OCI-LY1 (cell line): ENCODE results near the gene ESX1.

Experiments used
- H2AFZ ChIP-seq: fragments of 200-600 bp; sonication (generic), shearing (Covaris generic); 2 replicates; pipeline ENCODE4 v1.6.0; 2014; ENCODE audit warnings: antibody characterized with exemption, mild to moderate bottlenecking, low read length
- H3F3A ChIP-seq: fragments of 200-600 bp; sonication (generic), shearing (Covaris generic); 2 replicates; pipeline ENCODE4 v1.6.0; 2014; ENCODE audit warnings: mild to moderate bottlenecking, antibody characterized with exemption, low read length, moderate library complexity; ENCODE audit not compliant: insufficient read depth
- H3K27ac ChIP-seq: fragments of 200-600 bp; sonication (generic); 2 replicates; pipeline ENCODE4 v1.5.1; 2014; ENCODE audit warnings: low read length, mixed run types, mild to moderate bottlenecking, low read depth; ENCODE audit not compliant: poor library complexity, severe bottlenecking
- H3K27me3 ChIP-seq: fragments of 200-600 bp; sonication (generic); 2 replicates; pipeline ENCODE4 v1.6.0; 2014; ENCODE audit warnings: antibody characterized with exemption, mild to moderate bottlenecking, low read length, moderate library complexity; ENCODE audit not compliant: insufficient read depth
- H3K36me3 ChIP-seq: fragments of 200-600 bp; sonication (generic); 2 replicates; pipeline ENCODE4 v1.6.1; 2014; ENCODE audit warnings: mild to moderate bottlenecking, antibody characterized with exemption, low read length, moderate library complexity, mixed read lengths; ENCODE audit not compliant: insufficient read depth
- H3K4me1 ChIP-seq: fragments of 200-600 bp; sonication (generic); 2 replicates; pipeline ENCODE4 v1.5.1; 2014; ENCODE audit warnings: mild to moderate bottlenecking, low read length, moderate library complexity; ENCODE audit not compliant: insufficient read depth, severe bottlenecking
- H3K4me2 ChIP-seq: fragments of 200-600 bp; sonication (generic), shearing (Covaris generic); 2 replicates; pipeline ENCODE4 v1.6.1; 2014; ENCODE audit warnings: low read length
- H3K4me3 ChIP-seq: fragments of 200-600 bp; sonication (generic); 2 replicates; pipeline ENCODE4 v1.5.1; 2014; ENCODE audit warnings: low read length, low read depth, mild to moderate bottlenecking, mixed read lengths; ENCODE audit not compliant: poor library complexity, severe bottlenecking
- H3K79me2 ChIP-seq: fragments of 200-600 bp; shearing (Covaris generic); 2 replicates; pipeline ENCODE4 v1.6.1; 2016; ENCODE audit warnings: mixed run types, low read length, mixed read lengths; ENCODE audit not compliant: insufficient read depth
- H3K9ac ChIP-seq: fragments of 200-600 bp; sonication (generic), shearing (Covaris generic); 2 replicates; pipeline ENCODE4 v1.6.1; 2014; ENCODE audit warnings: mild to moderate bottlenecking, low read length, mixed read lengths
- H3K9me2 ChIP-seq: fragments of 200-600 bp; sonication (generic), shearing (Covaris generic); 2 replicates; pipeline ENCODE4 v1.6.1; 2014; ENCODE audit warnings: low read depth, mild to moderate bottlenecking, low read length, mixed read lengths
- H3K9me3 ChIP-seq: fragments of 200-600 bp; shearing (Covaris generic); 2 replicates; pipeline ENCODE4 v1.6.1; 2014; ENCODE audit warnings: low read length, mixed read lengths
- H4K20me1 ChIP-seq: fragments of 200-600 bp; sonication (generic), shearing (Covaris generic); 2 replicates; pipeline ENCODE4 v1.6.0; 2016; ENCODE audit warnings: mild to moderate bottlenecking, low read length; ENCODE audit not compliant: insufficient read depth
- EZH2 ChIP-seq: fragments of 200-600 bp; sonication (generic), shearing (Covaris generic); IDR thresholded peaks from 2 replicates; pipeline ENCODE4 v1.8.0; 2017; ENCODE audit warnings: borderline replicate concordance, mixed run types, mild to moderate bottlenecking, antibody characterized with exemption, low read length, moderate library complexity, mixed read lengths
- TF ChIP-seq, protein P1 (sequence below): fragments of 200-600 bp; sonication (generic), shearing (Covaris generic); IDR thresholded peaks from 2 replicates; pipeline ENCODE4 v1.5.1; 2017; ENCODE audit warnings: mild to moderate bottlenecking, antibody characterized with exemption, low read length, moderate library complexity, mixed read lengths

ESX1 gene

DNA sequence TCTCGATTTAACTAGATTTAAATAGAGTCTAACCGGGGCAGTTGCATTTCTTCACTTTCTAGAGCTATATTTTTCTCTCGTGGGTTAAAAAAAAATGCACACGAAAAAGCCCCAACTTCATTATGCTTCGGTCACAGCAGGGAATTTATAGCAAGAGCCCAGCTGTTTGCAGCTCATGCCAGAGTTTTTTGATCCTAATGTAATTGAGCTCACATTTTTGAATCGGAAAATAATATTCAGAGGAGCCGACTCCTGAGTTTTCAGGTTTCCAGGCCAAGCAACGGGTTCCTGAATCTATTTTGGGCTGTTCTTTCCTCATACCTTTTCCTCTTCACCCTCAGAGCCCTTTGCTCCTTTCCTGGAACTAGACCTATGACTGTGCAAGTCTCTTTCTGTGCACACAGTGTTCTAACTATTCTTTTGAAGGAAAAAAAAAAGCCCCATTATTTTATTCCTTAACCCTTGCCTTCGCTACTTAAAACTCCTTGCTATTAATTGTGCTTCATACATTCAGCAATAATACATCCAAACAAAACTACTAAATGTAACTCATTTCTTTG, 27.5 kb upstream of the ESX1 start:
- no peaks in the 10 kb centered on the region for H3K9me2 ChIP-seq
- H3K4me1 ChIP-seq = no peaks in the 10 kb centered on the region
- no peaks in the 10 kb centered on the region for H3K27me3 ChIP-seq
- H3K27ac ChIP-seq = no peak overlapping the region
- no peaks in the 10 kb centered on the region for H3F3A ChIP-seq
- H2AFZ ChIP-seq = no peak overlapping the region
- H3K9me3 ChIP-seq = no peaks in the 10 kb centered on the region
- no peak overlapping the region for H3K4me3 ChIP-seq
- no peaks in the 10 kb centered on the region for H4K20me1 ChIP-seq
- TF ChIP-seq, protein P1, sequence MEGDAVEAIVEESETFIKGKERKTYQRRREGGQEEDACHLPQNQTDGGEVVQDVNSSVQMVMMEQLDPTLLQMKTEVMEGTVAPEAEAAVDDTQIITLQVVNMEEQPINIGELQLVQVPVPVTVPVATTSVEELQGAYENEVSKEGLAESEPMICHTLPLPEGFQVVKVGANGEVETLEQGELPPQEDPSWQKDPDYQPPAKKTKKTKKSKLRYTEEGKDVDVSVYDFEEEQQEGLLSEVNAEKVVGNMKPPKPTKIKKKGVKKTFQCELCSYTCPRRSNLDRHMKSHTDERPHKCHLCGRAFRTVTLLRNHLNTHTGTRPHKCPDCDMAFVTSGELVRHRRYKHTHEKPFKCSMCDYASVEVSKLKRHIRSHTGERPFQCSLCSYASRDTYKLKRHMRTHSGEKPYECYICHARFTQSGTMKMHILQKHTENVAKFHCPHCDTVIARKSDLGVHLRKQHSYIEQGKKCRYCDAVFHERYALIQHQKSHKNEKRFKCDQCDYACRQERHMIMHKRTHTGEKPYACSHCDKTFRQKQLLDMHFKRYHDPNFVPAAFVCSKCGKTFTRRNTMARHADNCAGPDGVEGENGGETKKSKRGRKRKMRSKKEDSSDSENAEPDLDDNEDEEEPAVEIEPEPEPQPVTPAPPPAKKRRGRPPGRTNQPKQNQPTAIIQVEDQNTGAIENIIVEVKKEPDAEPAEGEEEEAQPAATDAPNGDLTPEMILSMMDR = no peak
- TF ChIP-seq EZH2 = no peak
- H3K36me3 ChIP-seq = no peaks in the 10 kb centered on the region
- no peaks in the 10 kb centered on the region for H3K79me2 ChIP-seq
- no peak overlapping the region for H3K9ac ChIP-seq
- no peak overlapping the region for H3K4me2 ChIP-seq

GRCh38 chrX:104281564-104281963, 26.8 kb upstream of the ESX1 start:
- no peak for TF ChIP-seq EZH2
- TF ChIP-seq, protein P1 = no peak
- H3K9ac ChIP-seq = no peak overlapping the region
- H3K9me3 ChIP-seq = no peaks in the 10 kb centered on the region
- H3K4me1 ChIP-seq = no peaks in the 10 kb centered on the region
- no peaks in the 10 kb centered on the region for H3K9me2 ChIP-seq
- no peak overlapping the region for H3K27ac ChIP-seq
- no peak overlapping the region for H3K4me2 ChIP-seq
- no peaks in the 10 kb centered on the region for H3K36me3 ChIP-seq
- H3K79me2 ChIP-seq = no peaks in the 10 kb centered on the region
- H3F3A ChIP-seq = no peaks in the 10 kb centered on the region
- no peak overlapping the region for H2AFZ ChIP-seq
- H3K27me3 ChIP-seq = no peaks in the 10 kb centered on the region
- no peak overlapping the region for H3K4me3 ChIP-seq
- H4K20me1 ChIP-seq = no peaks in the 10 kb centered on the region

DNA sequence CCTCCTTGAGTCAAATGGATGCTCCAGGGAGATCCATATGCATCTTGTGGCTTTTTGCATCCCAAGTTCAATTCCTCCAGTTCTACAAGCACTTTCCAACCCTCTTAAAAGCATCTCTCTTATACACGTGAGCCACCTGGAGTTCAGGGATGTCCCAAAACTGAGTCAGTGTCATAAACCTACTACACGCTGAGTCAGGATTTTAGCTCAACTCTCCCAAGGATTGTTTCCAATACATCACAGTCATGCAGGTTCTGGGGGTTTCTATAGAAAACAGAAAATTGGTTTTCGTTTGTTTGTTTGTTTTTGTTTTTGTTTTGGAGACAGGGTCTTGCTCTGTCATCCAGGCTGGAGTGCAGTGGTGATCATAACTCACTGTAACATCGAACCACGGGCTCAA, 25.9 kb upstream of the ESX1 start:
- Histone ChIP-seq H2AFZ (no peak overlapping the region), H3F3A (no peaks in the 10 kb centered on the region), H4K20me1 (no peaks in the 10 kb centered on the region), H3K36me3 (no peaks in the 10 kb centered on the region), H3K27ac (no peak overlapping the region), H3K79me2 (no peaks in the 10 kb centered on the region), H3K9ac (no peak overlapping the region), H3K4me3 (no peak overlapping the region), H3K27me3 (no peaks in the 10 kb centered on the region), H3K9me3 (no peaks in the 10 kb centered on the region), H3K4me2 (no peak overlapping the region), H3K4me1 (no peaks in the 10 kb centered on the region), H3K9me2 (no peaks in the 10 kb centered on the region)
- TF ChIP-seq EZH2 = no peak
- TF ChIP-seq, protein P1 = no peak
